HCT116 (cell line): ENCODE measurements around the gene FLYWCH1. TPM values are rescaled to one million over a fixed set of nuclear protein-coding genes. Genes with fewer than 3 reads are reported as not detected.

Source experiments
- ATAC-seq: fragments of 200-7000 bp; cut with Tn5 transposase; 2 replicates; pipeline ENCODE4 v1.9.1; 2020; ENCODE audit warnings: mild to moderate bottlenecking, moderate library complexity
- BruUV-seq: library from RNA; stranded (reverse); fragments of 400-500 nt; replicated peaks from 2 replicates; lab custom pipeline; 2021; lab: Mats Ljungman, UMichigan
- CTCF ChIA-PET: fragments of 300-600 bp; sonication (Branson Sonifier 250); formaldehyde crosslinking; loops from one replicate; lab custom pipeline; 2021; ENCODE audit warnings: antibody characterized with exemption; lab: Charles Lee
- POLR2A ChIA-PET: fragments of 300-600, 350-600 bp; sonication (Branson Sonifier 250); formaldehyde crosslinking; loops from one replicate; lab custom pipeline; 2021; ENCODE audit warnings: antibody characterized with exemption; lab: Charles Lee
- RAD21 ChIA-PET, 2 experiments: fragments of 300-600 bp; sonication (Branson Sonifier 250); formaldehyde crosslinking; loops; one replicate each; lab custom pipeline; 2023; ENCODE audit warnings: low total read pairs in 2 of 2; ENCODE audit not compliant: uncharacterized antibody in 2 of 2, unreplicated experiment in 2 of 2, low non-redundant PET in 1 of 2; lab: Charles Lee
- DNase-seq: peaks from one replicate; pipeline ENCODE4 v3.0.0-alpha.2; 2010; ENCODE audit warnings: low read depth, low spot score
- H2AFZ ChIP-seq: fragments of 200-600 bp; shearing (Covaris generic), sonication (generic); 2 replicates; pipeline ENCODE4 v1.6.1; 2017; ENCODE audit warnings: low read depth, mixed run types, mixed read lengths, antibody characterized with exemption, low read length; ENCODE audit not compliant: poor library complexity, severe bottlenecking
- H3K27ac ChIP-seq: 2 replicates; pipeline ENCODE4 v1.5.1; 2012; ENCODE audit warnings: low read depth, low read length
- H3K27me3 ChIP-seq: fragments of 200-600 bp; sonication (generic); 2 replicates; pipeline ENCODE4 v1.6.1; 2016; ENCODE audit warnings: mixed run types, low read length, mixed read lengths; ENCODE audit not compliant: insufficient read depth
- H3K36me3 ChIP-seq, 2 experiments: fragments of 200-500 bp in 1 of 2; fragments of 200-600 bp in 1 of 2; sonication (Bioruptor generic) in 1 of 2; sonication (generic) in 1 of 2; 2 replicates each; pipeline versions ENCODE4 v1.5.1 to v1.6.1; 2014 to 2016; ENCODE audit warnings: low read length in 2 of 2, inconsistent platforms in 1 of 2, mixed read lengths in 1 of 2, mixed run types in 1 of 2; ENCODE audit not compliant: insufficient read depth in 2 of 2, control insufficient read depth in 1 of 2
- H3K4me1 ChIP-seq, 2 experiments: fragments of 200-600 bp in 1 of 2; sonication (generic) in 1 of 2; 2 replicates each; pipeline versions ENCODE4 v1.5.1 to v1.6.1; 2012 to 2017; ENCODE audit warnings: low read length in 2 of 2, inconsistent platforms in 1 of 2, mild to moderate bottlenecking in 1 of 2, mixed read lengths in 1 of 2, mixed run types in 1 of 2, moderate library complexity in 1 of 2; ENCODE audit not compliant: insufficient read depth in 2 of 2, control insufficient read depth in 1 of 2
- H3K4me2 ChIP-seq: fragments of 200-600 bp; sonication (generic); 2 replicates; pipeline ENCODE4 v1.6.1; 2017; ENCODE audit warnings: mixed run types, low read length, mixed read lengths
- H3K4me3 ChIP-seq, 2 experiments: fragments of 200-600 bp in 1 of 2; sonication (generic) in 1 of 2; replicated peaks in 1 of 2; 2 replicates each; pipeline ENCODE4 v1.5.1; 2011 to 2016; ENCODE audit warnings: low read length in 2 of 2, control low read depth in 1 of 2, low read depth in 1 of 2, mild to moderate bottlenecking in 1 of 2, mixed read lengths in 1 of 2, mixed run types in 1 of 2
- H3K79me2 ChIP-seq: fragments of 200-600 bp; sonication (generic); 2 replicates; pipeline ENCODE4 v1.6.1; 2017; ENCODE audit warnings: mild to moderate bottlenecking, mixed run types, low read length, moderate library complexity, mixed read lengths; ENCODE audit not compliant: insufficient read depth
- H3K9ac ChIP-seq: fragments of 200-600 bp; sonication (generic); 2 replicates; pipeline ENCODE4 v1.6.1; 2016; ENCODE audit warnings: low read length, mixed read lengths
- H3K9me2 ChIP-seq: fragments of 200-600 bp; sonication (generic), shearing (Covaris generic); 2 replicates; pipeline ENCODE4 v1.6.1; 2017; ENCODE audit warnings: mixed run types, mild to moderate bottlenecking, moderate library complexity; ENCODE audit not compliant: insufficient read depth
- H3K9me3 ChIP-seq, 2 experiments: fragments of 200-500 bp in 1 of 2; fragments of 200-600 bp in 1 of 2; sonication (Bioruptor generic) in 1 of 2; sonication (generic) in 1 of 2; 2 replicates each; pipeline ENCODE4 v1.6.1; 2014 to 2017; ENCODE audit warnings: low read length in 2 of 2, mixed read lengths in 2 of 2, inconsistent platforms in 1 of 2, low read depth in 1 of 2, mild to moderate bottlenecking in 1 of 2, mixed run types in 1 of 2, moderate library complexity in 1 of 2; ENCODE audit not compliant: control insufficient read depth in 1 of 2, insufficient read depth in 1 of 2
- H4K20me1 ChIP-seq: fragments of 200-600 bp; sonication (generic), shearing (Covaris generic); 2 replicates; pipeline ENCODE4 v1.6.1; 2017; ENCODE audit warnings: mixed run types, mild to moderate bottlenecking, moderate library complexity; ENCODE audit not compliant: insufficient read depth
- CBX3 ChIP-seq: IDR thresholded peaks from 2 replicates; pipeline ENCODE4 v1.6.1; 2012; ENCODE audit warnings: low read depth
- EGR1 ChIP-seq: IDR thresholded peaks from 2 replicates; pipeline ENCODE4 v1.6.1; 2012; ENCODE audit warnings: low read depth
- ELF1 ChIP-seq: IDR thresholded peaks from 2 replicates; pipeline ENCODE4 v1.6.1; 2012; ENCODE audit warnings: low read depth, borderline replicate concordance
- FOSL1 ChIP-seq: IDR thresholded peaks from 2 replicates; pipeline ENCODE4 v1.6.1; 2012; ENCODE audit warnings: low read depth
- JUND ChIP-seq: IDR thresholded peaks from 2 replicates; pipeline ENCODE4 v1.6.1; 2012
- POLR2AphosphoS5 ChIP-seq: IDR thresholded peaks from 2 replicates; pipeline ENCODE4 v1.6.1; 2011; ENCODE audit warnings: mild to moderate bottlenecking, low read depth, low read length, moderate library complexity
- RAD21 ChIP-seq: IDR thresholded peaks from 2 replicates; pipeline ENCODE4 v1.6.1; 2012; ENCODE audit warnings: low read depth, mild to moderate bottlenecking
- SIN3A ChIP-seq: IDR thresholded peaks from 2 replicates; pipeline ENCODE4 v1.6.1; 2012; ENCODE audit warnings: low read depth
- SRF ChIP-seq: IDR thresholded peaks from 2 replicates; pipeline ENCODE4 v1.6.1; 2012; ENCODE audit warnings: low read depth
- TCF7L2 ChIP-seq: IDR thresholded peaks from 2 replicates; pipeline ENCODE4 v1.7.0; 2011; ENCODE audit warnings: borderline replicate concordance, inconsistent platforms; ENCODE audit not compliant: insufficient read depth, insufficient read length; ENCODE audit errors: extremely low read depth
- YY1 ChIP-seq: IDR thresholded peaks from 2 replicates; pipeline ENCODE4 v1.6.1; 2011; ENCODE audit warnings: low read length, low read depth, moderate library complexity, mild to moderate bottlenecking; ENCODE audit not compliant: insufficient replicate concordance; ENCODE audit errors: extremely low read depth
- ZNF274 ChIP-seq: fragments of 200-500 bp; sonication (Bioruptor generic); IDR thresholded peaks from 2 replicates; pipeline ENCODE4 v1.6.1; 2014; ENCODE audit warnings: mild to moderate bottlenecking, low read depth, low read length, inconsistent platforms
- intact Hi-C: fragments of 100-400 bp; cut with micrococcal nuclease; formaldehyde crosslinking; loops from 2 replicates; pipeline ENCODE4 v1.10.0; 2022
- total RNA-seq: library from RNA; stranded (reverse); gene quantifications from one replicate; pipeline ENCODE4 v1.2.1, GENCODE V29; 2021; ENCODE audit not compliant: unreplicated experiment
- TF ChIP-seq, protein P1 (sequence below), 3 experiments: fragments of 200-600 bp in 1 of 3; sonication (generic) in 1 of 3; IDR thresholded peaks in 2 of 3; conservative IDR thresholded peaks in 1 of 3; 2 replicates each; pipeline ENCODE4 v1.5.1; 2012 to 2017; ENCODE audit warnings: low read depth in 2 of 3, low read length in 2 of 3, antibody characterized with exemption in 1 of 3, borderline replicate concordance in 1 of 3, control low read depth in 1 of 3, mild to moderate bottlenecking in 1 of 3, mixed read lengths in 1 of 3, mixed run types in 1 of 3, moderate library complexity in 1 of 3; ENCODE audit not compliant: insufficient read depth in 1 of 3
- TF ChIP-seq, protein P2 (sequence below): IDR thresholded peaks from 2 replicates; pipeline ENCODE4 v1.6.1; 2012

FLYWCH1 gene
- total RNA-seq, 1 experiment from 2014 or later, result 66.6 TPM

DNA sequence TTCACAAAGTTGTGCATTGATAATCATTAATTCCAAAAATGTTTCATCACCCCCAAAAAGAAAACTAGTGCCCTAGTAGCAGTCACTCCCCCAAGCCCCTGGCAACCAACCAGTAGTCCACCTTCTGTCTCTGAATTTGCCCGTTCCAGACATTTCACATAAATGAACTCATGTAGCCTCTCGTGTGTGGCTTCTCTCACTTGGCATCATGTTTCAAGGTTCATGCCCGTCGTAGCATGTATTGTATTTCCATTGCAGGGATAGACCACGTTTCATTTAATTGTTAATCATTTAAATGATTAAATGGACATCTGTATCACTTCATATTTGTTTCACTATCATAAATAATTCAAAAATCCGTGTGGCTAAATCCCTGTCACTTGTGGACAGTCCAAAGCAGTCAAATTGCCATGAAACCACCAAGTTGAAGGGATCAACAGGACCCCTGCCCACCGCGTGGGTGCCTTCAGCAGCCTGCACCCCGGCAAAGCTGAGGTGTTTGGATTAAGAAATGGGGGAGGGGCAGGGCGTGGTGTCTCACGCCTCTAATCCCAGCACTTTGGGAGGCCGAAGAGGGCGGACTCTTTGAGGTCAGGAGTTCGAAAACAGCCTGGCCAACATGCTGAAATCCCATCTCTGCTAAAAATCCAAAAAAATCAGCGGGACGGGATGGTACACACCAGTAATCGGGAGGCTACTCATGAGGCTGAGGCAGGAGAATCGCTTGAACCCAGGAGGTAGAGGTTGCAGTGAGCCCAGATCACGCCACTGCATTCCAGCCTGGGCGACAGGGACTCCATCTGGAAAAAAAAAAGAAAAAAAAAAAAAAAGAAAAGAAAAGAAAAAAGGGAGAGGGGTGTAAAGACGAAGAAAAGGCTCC lies 37.5 kb upstream of the FLYWCH1 start:
- ATAC-seq, result peak; percentile 34

More for the DNA sequence above, 37.5 kb upstream of the FLYWCH1 start:
- Histone ChIP-seq H3K9me2 (no peaks in the 10 kb centered on the region), H2AFZ (peak overlapping the region; percentile 4), H3K9ac (peak overlapping the region; percentile 38), H3K27me3 (no peaks in the 10 kb centered on the region), H3K9me3 (no peaks in the 10 kb centered on the region), H3K36me3 (no peaks in the 10 kb centered on the region), H3K4me1 (peaks cover 19 to 34% of the 10 kb centered on the region in 2 experiments), H4K20me1 (no peaks in the 10 kb centered on the region), H3K4me2 (peak overlapping the region; percentile 76), H3K4me3 (peak overlapping the region; percentile 27 to 47), H3K79me2 (no peaks in the 10 kb centered on the region), H3K27ac (peak overlapping the region; percentile 41)
- DNase-seq, result no peak
- RAD21 ChIA-PET, result interaction anchor here (0.6 to 0.7 kb wide), 4 partner anchors 16 to 91 kb away, joined by 3 to 10 read pairs (median 4); no protein-coding TSS in a partner anchor
- TF ChIP-seq YY1 (no peak), SIN3A (no peak), ZNF274 (no peak), RAD21 (no peak), POLR2AphosphoS5 (no peak), EGR1 (no peak), CBX3 (no peak), TCF7L2 (no peak), FOSL1 (no peak), ELF1 (no peak), JUND (no peak), SRF (no peak)
- TF ChIP-seq, protein P1, sequence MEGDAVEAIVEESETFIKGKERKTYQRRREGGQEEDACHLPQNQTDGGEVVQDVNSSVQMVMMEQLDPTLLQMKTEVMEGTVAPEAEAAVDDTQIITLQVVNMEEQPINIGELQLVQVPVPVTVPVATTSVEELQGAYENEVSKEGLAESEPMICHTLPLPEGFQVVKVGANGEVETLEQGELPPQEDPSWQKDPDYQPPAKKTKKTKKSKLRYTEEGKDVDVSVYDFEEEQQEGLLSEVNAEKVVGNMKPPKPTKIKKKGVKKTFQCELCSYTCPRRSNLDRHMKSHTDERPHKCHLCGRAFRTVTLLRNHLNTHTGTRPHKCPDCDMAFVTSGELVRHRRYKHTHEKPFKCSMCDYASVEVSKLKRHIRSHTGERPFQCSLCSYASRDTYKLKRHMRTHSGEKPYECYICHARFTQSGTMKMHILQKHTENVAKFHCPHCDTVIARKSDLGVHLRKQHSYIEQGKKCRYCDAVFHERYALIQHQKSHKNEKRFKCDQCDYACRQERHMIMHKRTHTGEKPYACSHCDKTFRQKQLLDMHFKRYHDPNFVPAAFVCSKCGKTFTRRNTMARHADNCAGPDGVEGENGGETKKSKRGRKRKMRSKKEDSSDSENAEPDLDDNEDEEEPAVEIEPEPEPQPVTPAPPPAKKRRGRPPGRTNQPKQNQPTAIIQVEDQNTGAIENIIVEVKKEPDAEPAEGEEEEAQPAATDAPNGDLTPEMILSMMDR (IDR thresholded peaks at IDR 0.05 in 2 of 3, conservative IDR thresholded peaks at IDR 0.05 in 1 of 3; ENCODE audit: borderline replicate concordance in 1 of 3, insufficient read depth in 1 of 3, low read depth in 2 of 3, low read length in 2 of 3), result no peak
- TF ChIP-seq, protein P2, sequence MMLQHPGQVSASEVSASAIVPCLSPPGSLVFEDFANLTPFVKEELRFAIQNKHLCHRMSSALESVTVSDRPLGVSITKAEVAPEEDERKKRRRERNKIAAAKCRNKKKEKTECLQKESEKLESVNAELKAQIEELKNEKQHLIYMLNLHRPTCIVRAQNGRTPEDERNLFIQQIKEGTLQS, result no peak
- POLR2A ChIA-PET, result interaction anchor here (0.7 to 1.0 kb wide), 3 partner anchors 9 to 35 kb away, joined by 4 to 7 read pairs (median 5); partner anchors contain the start of gene FLYWCH2
- CTCF ChIA-PET, result interaction anchor here (0.6 to 1.4 kb wide), 8 partner anchors 9 to 680 kb away, joined by 3 to 11 read pairs (median 3); partner anchors contain the start of gene FLYWCH2
- no TSS peak for BruUV-seq
- intact Hi-C loops, result loop anchor here (1.0 kb wide), 1 partner anchor 45 kb away; no protein-coding TSS in a partner anchor
